ENCODE measurements around the gene LRMDA. TPM values are rescaled to one million over a fixed set of nuclear protein-coding genes. Genes with fewer than 3 reads are reported as not detected.
A peak's percentile ranks its signal among the peaks of the same experiment; 100 is the strongest.

The LRMDA gene
- total and polyA plus RNA-seq, 3 experiments from 2014 or later, result not detected

- CTCF ChIA-PET, result no interaction called here
- Mint-ChIP-seq H3K27ac (peak overlapping the region in 1 of 8 donors; percentile 50), H3K36me3 (no peaks in the 10 kb centered on the region), H3K4me3 (peak overlapping the region; percentile 73 to 89 (median 76)), H3K4me1 (peaks cover 19 to 34% (median 31%) of the 10 kb centered on the region in 3 donors), H3K9me3 (peaks cover 0 to 3% (median 0%) of the 10 kb centered on the region in 5 donors), H3K27me3 (peaks cover 43 to 54% of the 10 kb centered on the region in 2 donors)
- H3K9me3 ChIP-seq (ENCODE audit: low read length), result no peaks in the 10 kb centered on the region
- H3K36me3 ChIP-seq (ENCODE audit: insufficient read depth, low read length), result no peaks in the 10 kb centered on the region
- H3K4me1 ChIP-seq (ENCODE audit: insufficient read depth, low read length), result peaks cover 14% of the 10 kb centered on the region
- H3K27me3 ChIP-seq (ENCODE audit: insufficient read depth, low read length, poor library complexity, severe bottlenecking), result peaks cover 18% of the 10 kb centered on the region
- POLR2A ChIA-PET, result no interaction called here
- no peak overlapping the region for H3K27ac ChIP-seq (ENCODE audit: low read depth, low read length)
- peak overlapping the region; percentile 43 for H3K4me3 ChIP-seq (ENCODE audit: low read length)
- DNase-seq, result no peak
Measured at GRCh38 chr10:75400771-75401568, 30.5 kb upstream of the LRMDA start.

GRCh38 chr10:75401569-75402485, 29.6 kb upstream of the LRMDA start, which contains the start of gene ZNF503:
Gene ZNF503, minus strand, starts transcription at chr10:75401764. Its CDS starts 345 bp downstream, at chr10:75401419.
- ChIA-PET CTCF (no interaction called here), POLR2A (no interaction called here)
- Histone ChIP-seq H3K36me3 (ENCODE audit: insufficient read depth, low read length) (no peaks in the 10 kb centered on the region), H3K4me3 (ENCODE audit: low read length) (peak within 1 kb of the TSS; percentile 43), H3K4me1 (ENCODE audit: insufficient read depth, low read length) (peaks cover 14% of the 10 kb centered on the region), H3K27me3 (ENCODE audit: insufficient read depth, low read length, poor library complexity, severe bottlenecking) (peaks cover 24% of the 10 kb centered on the region), H3K9me3 (ENCODE audit: low read length) (no peaks in the 10 kb centered on the region), H3K27ac (ENCODE audit: low read depth, low read length) (no peak within 1 kb of the TSS)
- H3K4me1 Mint-ChIP-seq, result peaks cover 21 to 36% (median 31%) of the 10 kb centered on the region in 3 donors
- peaks cover 0 to 3% (median 0%) of the 10 kb centered on the region in 5 donors for H3K9me3 Mint-ChIP-seq
- no peaks in the 10 kb centered on the region for H3K36me3 Mint-ChIP-seq
- H3K4me3 Mint-ChIP-seq, result peak within 1 kb of the TSS; percentile 73 to 89 (median 80)
- H3K27ac Mint-ChIP-seq, result peak within 1 kb of the TSS in 1 of 8 donors; percentile 50
- H3K27me3 Mint-ChIP-seq, result peaks cover 52 to 62% of the 10 kb centered on the region in 2 donors
- peak in 1 of 5 donors; percentile 14 for DNase-seq

GRCh38 chr10:75402486-75403143, 28.8 kb upstream of the LRMDA start:
- Histone ChIP-seq H3K27me3 (ENCODE audit: insufficient read depth, low read length, poor library complexity, severe bottlenecking) (peaks cover 32% of the 10 kb centered on the region), H3K4me3 (ENCODE audit: low read length) (no peak overlapping the region), H3K36me3 (ENCODE audit: insufficient read depth, low read length) (no peaks in the 10 kb centered on the region), H3K9me3 (ENCODE audit: low read length) (no peaks in the 10 kb centered on the region), H3K27ac (ENCODE audit: low read depth, low read length) (no peak overlapping the region), H3K4me1 (ENCODE audit: insufficient read depth, low read length) (peaks cover 19% of the 10 kb centered on the region)
- H3K9me3 Mint-ChIP-seq, result peaks cover 0 to 3% (median 0%) of the 10 kb centered on the region in 5 donors
- ChIA-PET CTCF (no interaction called here), POLR2A (no interaction called here)
- no peaks in the 10 kb centered on the region for H3K36me3 Mint-ChIP-seq
- peaks cover 54 to 64% of the 10 kb centered on the region in 2 donors for H3K27me3 Mint-ChIP-seq
- H3K27ac Mint-ChIP-seq, result peak overlapping the region in 1 of 8 donors; percentile 43
- H3K4me3 Mint-ChIP-seq, result peak overlapping the region; percentile 69 to 89 (median 80)
- H3K4me1 Mint-ChIP-seq, result peaks cover 24 to 43% (median 35%) of the 10 kb centered on the region in 3 donors
- DNase-seq, result no peak

GRCh38 chr10:75403144-75403938, 28.1 kb upstream of the LRMDA start:
- peaks cover 27 to 48% (median 39%) of the 10 kb centered on the region in 3 donors for H3K4me1 Mint-ChIP-seq
- no peak for DNase-seq
- peaks cover 51 to 62% of the 10 kb centered on the region in 2 donors for H3K27me3 Mint-ChIP-seq
- ChIA-PET POLR2A (no interaction called here), CTCF (no interaction called here)
- peaks cover 34% of the 10 kb centered on the region for H3K27me3 ChIP-seq (ENCODE audit: insufficient read depth, low read length, poor library complexity, severe bottlenecking)
- no peaks in the 10 kb centered on the region for H3K9me3 ChIP-seq (ENCODE audit: low read length)
- peaks cover 0 to 3% (median 0%) of the 10 kb centered on the region in 5 donors for H3K9me3 Mint-ChIP-seq
- peaks cover 19% of the 10 kb centered on the region for H3K4me1 ChIP-seq (ENCODE audit: insufficient read depth, low read length)
- H3K36me3 ChIP-seq (ENCODE audit: insufficient read depth, low read length), result no peaks in the 10 kb centered on the region
- H3K4me3 Mint-ChIP-seq, result peak overlapping the region; percentile 54 to 82 (median 80)
- H3K36me3 Mint-ChIP-seq, result no peaks in the 10 kb centered on the region
- no peak overlapping the region for H3K4me3 ChIP-seq (ENCODE audit: low read length)
- H3K27ac ChIP-seq (ENCODE audit: low read depth, low read length), result no peak overlapping the region
- peak overlapping the region in 1 of 8 donors; percentile 43 for H3K27ac Mint-ChIP-seq

- Histone ChIP-seq H3K27me3 (ENCODE audit: insufficient read depth, low read length, poor library complexity, severe bottlenecking) (peaks cover 34% of the 10 kb centered on the region), H3K9me3 (ENCODE audit: low read length) (no peaks in the 10 kb centered on the region), H3K4me1 (ENCODE audit: insufficient read depth, low read length) (peaks cover 19% of the 10 kb centered on the region), H3K36me3 (ENCODE audit: insufficient read depth, low read length) (no peaks in the 10 kb centered on the region), H3K27ac (ENCODE audit: low read depth, low read length) (no peak overlapping the region), H3K4me3 (ENCODE audit: low read length) (no peak overlapping the region)
- peak overlapping the region in 2 of 8 donors; percentile 17 to 47 for H3K27ac Mint-ChIP-seq
- DNase-seq, result no peak
- ChIA-PET CTCF (no interaction called here), POLR2A (no interaction called here)
- H3K4me3 Mint-ChIP-seq, result peak overlapping the region; percentile 23 to 70 (median 55)
- H3K4me1 Mint-ChIP-seq, result peaks cover 30 to 56% (median 45%) of the 10 kb centered on the region in 3 donors
- H3K27me3 Mint-ChIP-seq, result peaks cover 55 to 64% of the 10 kb centered on the region in 2 donors
- no peaks in the 10 kb centered on the region for H3K36me3 Mint-ChIP-seq
- peaks cover 0 to 3% (median 0%) of the 10 kb centered on the region in 5 donors for H3K9me3 Mint-ChIP-seq
Measured at GRCh38 chr10:75403939-75404814, 27.2 kb upstream of the LRMDA start.

- CTCF ChIA-PET, result no interaction called here
- peaks cover 0 to 3% (median 2%) of the 10 kb centered on the region in 5 donors for H3K9me3 Mint-ChIP-seq
- POLR2A ChIA-PET, result no interaction called here
- Histone ChIP-seq H3K4me3 (ENCODE audit: low read length) (no peak overlapping the region), H3K27ac (ENCODE audit: low read depth, low read length) (no peak overlapping the region), H3K36me3 (ENCODE audit: insufficient read depth, low read length) (no peaks in the 10 kb centered on the region), H3K4me1 (ENCODE audit: insufficient read depth, low read length) (peaks cover 19% of the 10 kb centered on the region), H3K27me3 (ENCODE audit: insufficient read depth, low read length, poor library complexity, severe bottlenecking) (peaks cover 38% of the 10 kb centered on the region), H3K9me3 (ENCODE audit: low read length) (no peaks in the 10 kb centered on the region)
- no peak for DNase-seq
- H3K27me3 Mint-ChIP-seq, result peaks cover 61 to 71% of the 10 kb centered on the region in 2 donors
- peaks cover 0 to 2% (median 0%) of the 10 kb centered on the region in 3 donors for H3K36me3 Mint-ChIP-seq
- peaks cover 34 to 62% (median 50%) of the 10 kb centered on the region in 3 donors for H3K4me1 Mint-ChIP-seq
- no peak overlapping the region for H3K27ac Mint-ChIP-seq
- H3K4me3 Mint-ChIP-seq, result peak overlapping the region in 1 of 7 donors; percentile 13
Measured at GRCh38 chr10:75404815-75405597, 26.4 kb upstream of the LRMDA start.

All from CD8-positive, alpha-beta memory T cell (primary cell).